GM18858 (cell line): ENCODE measurements around the gene RBMS1.
A peak's percentile ranks its signal among the peaks of the same experiment; 100 is the strongest.

Source experiments
- ATAC-seq: cut with Tn5 transposase; IDR thresholded peaks from one replicate; pipeline ENCODE4 v1.9.1; 2021; ENCODE audit not compliant: unreplicated experiment

RBMS1 gene

DNA sequence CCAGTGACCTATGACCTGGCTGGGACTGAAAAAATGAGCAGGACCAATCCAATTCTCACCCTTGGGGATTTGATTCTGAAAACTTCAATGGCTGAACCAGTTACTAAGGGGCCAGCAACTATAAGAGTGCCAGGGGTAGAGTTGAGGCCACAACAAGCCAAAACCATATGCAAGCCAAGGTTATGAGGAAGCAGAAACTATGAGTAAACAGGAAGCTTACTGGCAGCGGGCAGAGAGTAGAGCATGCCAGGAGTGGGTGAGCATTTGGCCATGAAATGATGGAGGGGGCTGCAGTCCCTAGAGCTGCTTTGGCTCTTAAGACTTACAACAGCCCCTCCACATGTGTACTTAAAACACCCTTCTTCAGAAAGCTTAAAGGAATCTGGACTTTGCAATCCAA, 82.4 kb downstream of the RBMS1 start:
- no peak for ATAC-seq

DNA sequence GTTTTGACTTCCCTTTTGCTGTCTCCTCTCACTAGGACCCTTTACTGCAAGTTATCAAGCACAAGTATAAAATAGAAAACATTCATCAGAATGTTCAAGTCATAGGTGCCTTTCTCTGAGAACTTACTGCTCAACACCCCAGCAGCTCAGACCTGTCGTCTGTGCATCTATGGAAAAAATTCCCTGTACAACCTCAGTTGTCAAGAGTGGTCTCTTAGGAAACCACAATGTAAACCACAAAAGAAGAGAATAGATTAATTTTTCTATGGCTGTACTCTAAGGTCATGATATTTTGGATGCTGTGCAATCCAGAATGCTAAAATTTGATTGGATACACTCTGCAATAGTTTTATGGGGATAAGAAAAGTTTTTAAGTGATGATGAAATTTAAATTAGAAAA, 84.1 kb downstream of the RBMS1 start:
- ATAC-seq: no peak

DNA sequence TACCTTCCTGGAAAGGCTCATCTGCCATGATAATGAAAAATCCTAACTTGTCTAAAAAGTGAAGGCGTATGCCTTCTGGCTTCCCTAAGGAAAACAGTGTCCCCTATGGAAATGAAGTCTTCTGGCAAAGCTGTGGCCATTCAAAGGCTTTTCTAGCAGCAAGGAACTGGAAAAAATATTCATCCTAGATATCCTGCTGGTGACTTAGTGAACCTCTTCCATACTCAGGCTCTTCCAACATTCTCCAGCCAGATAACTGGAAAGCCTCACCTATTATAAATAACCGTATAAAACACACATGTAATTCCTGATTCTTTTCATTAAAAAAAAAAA, 84.7 kb downstream of the RBMS1 start:
- ATAC-seq: no peak

DNA sequence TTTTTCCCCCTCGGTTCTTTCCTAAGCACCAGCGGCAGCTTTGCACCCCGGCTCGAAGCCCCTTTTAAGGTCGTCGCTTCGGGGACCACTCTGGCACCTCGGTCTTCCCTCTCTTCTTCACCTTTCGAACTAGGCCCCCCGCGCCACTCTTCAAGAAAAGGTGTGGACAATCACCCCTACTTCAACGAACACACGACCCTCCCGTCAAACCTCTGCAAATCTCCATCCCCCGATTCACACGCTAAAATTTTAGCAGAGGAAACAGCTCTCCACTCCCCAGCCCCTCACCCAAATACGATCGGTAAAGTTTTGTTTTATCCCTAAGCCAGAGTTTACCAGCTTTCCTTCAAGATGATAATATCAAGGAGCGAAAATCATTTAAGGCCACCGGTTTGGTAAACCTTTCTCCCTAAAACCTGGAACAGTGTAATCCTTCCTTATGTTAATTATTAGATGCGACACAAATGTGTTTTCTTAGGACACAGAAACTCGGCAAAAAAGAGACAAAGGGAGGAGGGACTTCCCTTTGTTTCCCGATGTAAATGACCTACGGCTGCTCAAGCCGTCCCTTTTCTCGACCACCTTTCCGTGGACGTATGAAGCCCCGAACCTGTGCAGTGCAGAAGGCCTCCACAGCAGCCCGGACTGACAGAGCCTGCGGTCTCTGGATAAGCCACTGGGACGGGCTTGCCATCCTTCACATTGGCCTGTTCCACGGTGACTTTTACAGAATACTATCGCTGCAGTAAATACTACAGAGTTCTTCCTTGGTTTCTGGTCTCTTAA, 85.2 kb downstream of the RBMS1 start:
- ATAC-seq: no peak

DNA sequence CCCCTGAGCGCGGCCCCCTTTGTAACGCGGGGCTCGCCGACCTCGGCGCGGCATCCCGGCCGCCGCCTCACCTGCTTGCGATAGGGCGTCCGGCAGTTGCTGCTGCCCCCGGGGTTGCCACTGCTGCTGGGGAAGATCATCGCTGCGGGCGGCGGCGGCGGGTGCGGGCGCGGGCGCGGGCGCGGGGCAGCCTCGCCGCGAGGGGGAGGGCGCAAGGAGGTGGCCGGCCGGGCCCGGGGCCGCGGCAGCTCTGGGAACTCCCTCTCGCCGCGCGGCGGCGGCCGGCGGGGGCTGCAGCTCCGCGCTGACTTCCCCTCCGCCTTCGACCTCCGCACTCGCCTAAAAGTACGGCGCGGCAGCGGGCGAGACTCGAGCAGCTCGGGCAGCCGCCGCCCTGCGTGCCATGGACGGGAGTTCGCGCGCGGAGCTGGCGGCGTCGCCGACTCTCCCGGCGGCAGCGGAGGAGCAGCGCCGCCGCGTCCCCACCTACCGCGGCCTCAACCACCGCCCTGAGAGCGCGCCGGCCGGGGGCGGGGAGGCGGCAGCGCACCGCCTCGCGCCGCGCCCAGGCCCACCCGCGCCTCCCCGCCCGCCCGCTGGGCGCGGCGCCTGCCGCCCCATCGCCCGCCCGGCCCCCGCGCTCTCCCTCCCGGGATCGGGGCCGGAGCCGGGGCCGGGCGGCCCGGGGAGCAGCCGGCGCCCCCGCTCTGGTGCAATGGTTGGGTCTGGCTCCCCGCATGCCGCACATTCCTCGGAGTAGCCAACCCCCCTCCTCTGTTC, 86.0 kb downstream of the RBMS1 start:
- peak; percentile 35 for ATAC-seq

DNA sequence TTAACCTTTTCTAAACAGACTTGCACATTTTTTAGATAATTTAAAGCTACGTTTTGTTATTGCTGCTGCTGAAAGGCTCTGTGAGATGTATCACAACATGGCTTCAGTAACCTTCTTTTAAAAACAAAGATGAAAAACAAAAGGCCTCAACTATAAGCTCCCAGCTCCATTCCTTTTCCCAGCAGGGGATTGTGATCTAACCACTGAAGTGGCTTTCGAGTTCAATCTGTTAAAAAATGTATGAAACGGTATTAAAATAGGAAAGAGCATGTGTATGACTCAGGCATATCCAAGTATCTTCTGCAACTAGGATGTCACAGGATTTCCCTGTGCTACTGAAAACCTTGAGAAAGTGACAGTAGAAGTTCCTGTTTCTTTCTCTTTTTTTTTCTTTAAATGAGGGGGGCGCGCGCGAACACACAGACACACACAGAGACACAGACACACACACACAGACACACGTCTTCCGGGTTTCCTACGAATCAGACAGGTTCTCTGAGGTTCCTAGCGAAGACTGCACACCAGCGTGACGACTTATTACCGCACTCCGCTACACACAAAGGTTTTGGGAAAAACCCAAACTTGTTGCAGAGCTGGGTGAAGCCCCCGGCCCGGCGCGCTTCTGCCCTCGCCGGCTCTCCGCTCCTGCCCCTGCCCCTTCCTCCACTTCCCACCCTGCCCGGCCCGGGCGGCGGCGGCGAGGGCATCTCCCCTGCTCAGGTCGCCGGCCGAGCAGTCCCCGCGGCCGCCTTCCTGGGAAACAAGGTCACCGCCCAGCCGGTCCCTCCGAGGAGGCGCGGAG, 86.8 kb downstream of the RBMS1 start:
- ATAC-seq: peak; percentile 47

DNA sequence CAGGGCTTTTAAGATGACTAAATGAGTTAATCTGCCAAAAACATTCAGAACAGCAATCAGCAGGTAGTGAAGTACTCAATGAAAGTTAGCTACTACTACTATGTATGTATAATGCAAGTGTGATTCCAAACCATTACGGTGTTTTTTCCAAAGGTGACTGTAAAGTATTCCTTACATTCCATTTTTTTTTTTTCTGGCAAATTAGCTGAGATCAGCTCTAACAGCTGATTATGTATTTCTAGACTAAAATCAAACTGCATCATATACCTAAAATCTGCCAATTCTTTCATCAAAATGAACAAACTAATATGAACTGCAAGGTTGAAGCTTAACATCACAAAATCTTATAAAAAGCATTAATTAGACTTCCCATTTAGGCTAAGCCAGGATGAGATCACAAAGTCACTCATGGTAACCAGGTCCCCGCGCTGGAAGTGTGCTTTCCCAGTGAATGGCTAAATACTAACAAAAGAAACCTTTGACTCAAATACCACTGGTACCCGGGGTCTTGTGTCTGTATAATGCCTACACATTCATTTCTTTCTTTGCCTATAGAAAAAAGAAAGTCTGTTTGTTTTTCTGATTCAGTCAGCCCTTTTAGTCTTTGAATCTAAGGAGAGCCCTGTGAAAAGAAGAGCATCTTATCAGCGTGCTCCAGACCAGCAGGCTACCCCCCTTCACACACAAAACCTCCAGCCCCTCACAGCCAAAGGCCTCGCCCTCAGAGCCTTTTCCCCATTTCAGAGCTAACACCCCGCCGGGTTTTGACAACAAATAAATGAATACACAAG, 88.3 kb downstream of the RBMS1 start:
- ATAC-seq: no peak

DNA sequence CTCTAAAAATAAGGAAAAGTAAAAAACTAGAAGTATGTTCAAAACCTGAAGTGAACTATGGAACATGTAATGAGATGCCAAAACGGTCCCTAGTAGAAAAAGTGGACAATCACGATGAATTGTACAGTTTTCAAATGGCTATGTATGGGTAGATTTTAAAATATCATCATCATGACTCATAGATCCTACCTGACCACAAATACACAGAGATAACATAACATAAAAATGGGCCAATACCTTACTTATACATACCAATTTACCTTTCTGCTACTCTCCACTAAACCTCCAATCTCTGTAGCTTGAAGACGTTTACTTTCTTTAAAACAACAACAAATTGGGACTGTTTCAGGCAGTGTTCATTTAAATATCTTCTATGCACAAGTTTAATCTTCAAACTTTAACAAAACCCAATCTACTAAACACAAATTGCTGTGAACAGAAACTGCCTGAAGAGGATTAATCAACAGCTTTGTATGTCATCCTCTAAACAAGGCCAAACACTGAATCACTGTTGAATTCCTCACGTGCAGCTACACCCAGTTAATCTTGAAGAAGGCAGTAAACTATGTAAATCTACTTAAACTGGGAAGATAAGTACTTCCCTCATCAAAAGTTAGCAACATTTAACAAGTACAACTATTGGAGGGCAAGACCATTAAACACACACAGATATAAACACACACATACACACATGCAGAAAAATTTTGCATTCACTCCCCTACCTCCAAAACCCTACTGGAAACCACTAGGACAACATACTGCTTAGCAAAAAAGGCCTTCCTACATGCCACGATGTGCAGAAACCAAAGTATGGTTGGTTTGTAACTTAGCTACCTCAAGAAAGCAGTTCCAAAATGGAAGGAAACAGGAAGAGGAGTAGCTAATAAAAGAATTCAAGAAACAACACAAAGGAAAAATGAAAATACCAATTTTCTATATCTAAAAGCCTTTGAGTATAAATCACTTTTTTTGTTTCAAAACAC, 90.3 kb downstream of the RBMS1 start:
- no peak for ATAC-seq

DNA sequence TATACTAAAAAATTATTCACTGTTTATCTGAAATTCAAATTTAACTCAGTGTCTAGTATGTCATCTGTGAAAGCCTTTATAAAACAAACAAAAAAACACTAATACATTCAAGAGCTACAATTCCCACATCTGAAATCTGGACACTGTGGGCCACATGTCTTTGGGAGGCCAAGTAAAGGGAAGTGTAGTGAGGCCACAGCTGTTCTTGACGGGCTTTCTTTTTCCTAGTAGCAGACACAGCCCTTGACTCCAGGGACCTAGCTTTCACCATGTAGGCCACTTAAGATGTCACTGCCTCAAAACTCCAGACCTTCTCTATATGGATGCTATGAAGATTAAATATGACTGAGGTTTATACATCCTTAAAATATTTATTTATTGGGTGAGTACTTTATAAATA, 91.1 kb downstream of the RBMS1 start:
- ATAC-seq: no peak

DNA sequence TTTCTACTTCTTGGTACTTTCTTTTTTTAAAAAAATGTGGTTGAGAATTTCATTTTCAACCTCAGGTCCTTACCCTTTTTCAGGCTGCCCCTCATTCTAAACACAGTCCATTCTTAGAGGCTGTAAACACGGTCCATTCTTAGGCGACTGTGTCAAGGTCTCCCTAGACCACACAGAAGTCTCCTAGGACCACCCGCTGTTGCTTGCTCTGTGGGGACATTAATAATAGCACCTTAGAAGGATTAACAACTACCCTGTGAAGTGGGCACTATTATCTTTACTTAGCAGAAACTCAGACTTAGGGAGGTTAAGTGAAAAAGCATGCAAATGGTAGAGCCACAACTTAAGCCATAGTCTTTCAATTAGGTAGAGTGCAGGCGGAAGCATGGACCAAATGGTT, 91.7 kb downstream of the RBMS1 start:
- ATAC-seq: no peak

DNA sequence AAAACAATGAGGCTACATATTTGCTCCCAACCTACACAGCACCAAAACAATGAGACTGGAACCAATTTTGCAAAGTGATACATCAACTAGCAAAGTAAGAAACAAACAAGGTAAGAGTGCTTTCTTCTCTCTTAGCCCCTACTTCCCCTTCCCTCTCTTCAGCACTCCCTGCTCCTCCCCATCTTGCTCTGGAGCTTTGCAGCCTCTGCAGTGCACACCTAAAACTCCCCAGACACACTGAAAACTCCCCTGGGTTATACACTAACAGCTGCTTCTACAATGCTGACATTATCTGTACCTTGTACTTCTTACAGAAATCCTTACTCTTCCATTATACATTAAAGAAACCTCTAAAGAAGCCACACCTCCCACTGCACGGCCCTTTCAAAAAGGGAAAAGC, 93.7 kb downstream of the RBMS1 start:
- ATAC-seq: no peak

DNA sequence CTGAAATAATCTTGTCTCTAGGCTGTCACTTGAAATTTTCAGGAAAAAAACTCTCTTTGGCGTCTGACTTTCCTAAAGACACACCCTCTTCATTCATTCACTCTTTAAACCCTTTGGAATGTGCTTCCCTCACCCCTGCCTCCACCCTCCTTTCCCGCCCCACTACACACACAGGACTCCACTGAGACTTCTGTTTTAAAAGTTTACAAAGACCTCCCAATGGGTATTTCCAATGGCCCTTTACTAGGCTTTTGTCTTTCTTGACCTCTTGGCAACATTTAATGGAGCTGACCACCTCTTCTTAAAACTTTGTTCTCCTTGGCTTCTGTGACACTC, 96.1 kb downstream of the RBMS1 start:
- ATAC-seq: no peak

DNA sequence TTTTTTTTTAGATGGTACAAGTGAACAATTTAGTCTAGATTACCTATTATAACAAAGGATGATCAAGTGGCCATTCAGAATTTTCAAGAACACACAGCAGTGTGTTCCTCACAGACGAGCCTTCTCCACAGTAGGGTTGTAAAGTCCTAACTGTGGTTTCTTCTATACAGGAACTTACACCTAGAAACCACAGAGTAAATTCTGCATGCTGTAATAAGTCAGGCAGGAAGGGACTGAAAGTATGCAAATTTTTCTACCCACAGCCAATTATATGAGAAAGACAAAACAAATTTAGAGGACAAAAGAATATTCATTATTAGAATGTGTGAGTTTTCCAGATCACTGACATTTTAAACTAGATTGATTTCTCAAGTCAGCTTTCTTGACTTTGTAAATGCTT, 99.5 kb downstream of the RBMS1 start:
- ATAC-seq: peak; percentile 100

DNA sequence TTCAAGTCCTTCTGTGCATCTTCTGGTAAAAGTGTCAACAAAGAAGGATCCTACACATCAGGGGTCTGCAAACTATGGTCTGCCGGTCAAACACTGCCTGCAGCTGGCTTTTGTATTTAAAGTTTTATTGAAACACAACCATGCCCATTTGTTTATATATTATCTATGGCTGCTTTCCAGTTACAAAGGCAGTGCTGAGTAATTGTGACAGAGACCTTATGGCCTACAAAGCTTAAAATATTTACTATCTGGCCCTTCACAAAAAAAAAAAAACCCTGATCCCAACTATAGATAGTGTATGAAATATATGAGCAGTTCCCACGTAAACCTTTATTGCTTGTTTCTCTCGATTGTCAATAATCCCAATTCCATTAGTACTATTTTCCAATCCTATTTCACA, 101.4 kb downstream of the RBMS1 start:
- ATAC-seq: no peak

DNA sequence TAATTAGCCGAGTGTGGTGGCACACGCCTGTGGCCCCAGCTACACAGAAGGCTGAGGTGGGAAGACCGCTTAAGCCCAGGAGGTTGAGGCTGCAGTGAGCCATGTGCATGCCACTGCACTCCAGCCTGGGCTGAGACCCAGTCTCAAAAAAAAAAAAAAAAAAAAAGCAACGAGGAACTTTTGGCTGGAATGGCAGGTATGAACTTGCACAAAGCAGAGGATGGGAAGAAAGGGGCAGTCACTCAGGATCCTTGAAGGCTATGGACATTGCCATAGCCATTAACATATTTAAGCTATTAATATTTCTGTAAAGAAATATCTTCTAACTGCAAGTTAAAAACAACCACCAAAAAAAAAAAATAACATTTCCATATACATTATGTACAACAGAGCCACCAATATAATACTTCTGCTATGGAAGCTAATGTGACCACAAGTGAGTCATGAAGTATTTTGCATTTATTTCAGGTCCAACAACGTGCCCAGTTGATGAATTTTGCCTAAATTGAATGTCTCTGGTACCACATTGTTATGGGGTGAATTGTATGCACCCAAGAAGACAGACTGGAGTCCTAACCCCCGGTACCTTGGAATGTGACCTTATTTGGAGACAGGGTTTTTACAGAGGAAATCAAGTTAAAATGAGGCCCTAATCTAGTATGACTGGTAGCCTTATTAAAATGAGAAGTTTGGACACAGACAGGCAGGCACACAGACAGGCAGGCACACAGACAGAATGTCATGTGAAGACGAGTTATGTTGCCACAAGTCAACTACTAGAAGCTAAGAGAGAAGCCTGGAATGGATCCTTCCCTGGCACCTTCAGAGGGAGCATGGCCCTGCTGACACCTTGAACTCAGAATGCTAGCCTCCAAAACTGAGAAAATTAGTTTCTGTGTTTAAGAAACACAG, 102.8 kb downstream of the RBMS1 start:
- no peak for ATAC-seq

DNA sequence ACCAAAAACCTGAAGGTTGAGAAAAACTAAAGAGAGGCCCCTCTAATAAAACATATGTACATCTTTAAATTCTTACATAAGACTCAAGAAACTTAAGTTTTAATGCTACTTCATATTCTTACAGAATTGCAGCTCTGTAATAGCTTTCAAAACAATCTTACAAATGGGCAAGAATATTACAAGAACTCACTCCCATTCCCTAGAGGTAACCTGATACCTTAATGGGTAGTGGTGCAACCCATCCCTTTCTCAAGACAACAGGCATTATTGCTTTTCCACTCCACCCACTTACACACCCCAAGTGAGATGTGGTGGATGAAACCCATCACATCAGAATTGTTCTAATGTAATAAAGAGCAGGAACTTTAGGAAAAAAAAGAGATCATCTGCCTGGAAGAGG, 103.7 kb downstream of the RBMS1 start:
- no peak for ATAC-seq

DNA sequence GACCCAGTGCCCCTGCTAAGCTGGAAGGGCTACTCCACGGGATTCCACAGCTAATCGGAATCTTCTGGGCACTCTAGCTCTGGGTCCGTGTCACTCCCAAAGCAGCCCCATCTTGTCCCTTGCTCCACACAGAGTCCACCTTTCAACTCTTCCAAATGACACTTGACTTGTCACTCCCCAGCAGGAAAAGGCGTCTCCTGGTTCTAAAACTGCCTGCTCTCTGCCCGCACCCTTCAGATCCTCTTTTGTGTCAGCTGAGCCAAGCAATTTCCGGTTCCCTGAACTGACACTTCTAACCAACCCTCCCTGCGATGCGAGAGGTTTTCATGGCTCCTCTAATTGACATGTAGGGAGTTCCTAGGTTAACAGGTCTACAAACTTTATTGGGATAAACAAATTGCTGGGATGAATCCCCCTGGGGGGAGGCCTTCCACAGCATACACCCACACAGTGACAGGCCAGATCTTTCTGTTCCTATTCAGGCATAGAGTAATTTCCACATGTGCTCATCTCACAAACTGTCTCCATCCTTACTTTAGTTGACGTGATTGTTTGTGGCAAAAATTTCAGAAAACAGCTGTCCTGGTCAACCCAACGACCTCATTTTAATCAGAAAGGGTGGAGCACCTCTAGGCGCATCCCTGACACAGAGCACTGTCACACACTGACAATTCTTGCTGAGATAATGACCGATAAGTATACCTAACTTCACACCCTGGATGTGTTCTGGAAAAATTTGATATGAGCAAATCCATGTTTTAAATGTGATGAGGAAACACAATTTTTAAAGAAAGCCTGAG, 104.9 kb downstream of the RBMS1 start:
- no peak for ATAC-seq

DNA sequence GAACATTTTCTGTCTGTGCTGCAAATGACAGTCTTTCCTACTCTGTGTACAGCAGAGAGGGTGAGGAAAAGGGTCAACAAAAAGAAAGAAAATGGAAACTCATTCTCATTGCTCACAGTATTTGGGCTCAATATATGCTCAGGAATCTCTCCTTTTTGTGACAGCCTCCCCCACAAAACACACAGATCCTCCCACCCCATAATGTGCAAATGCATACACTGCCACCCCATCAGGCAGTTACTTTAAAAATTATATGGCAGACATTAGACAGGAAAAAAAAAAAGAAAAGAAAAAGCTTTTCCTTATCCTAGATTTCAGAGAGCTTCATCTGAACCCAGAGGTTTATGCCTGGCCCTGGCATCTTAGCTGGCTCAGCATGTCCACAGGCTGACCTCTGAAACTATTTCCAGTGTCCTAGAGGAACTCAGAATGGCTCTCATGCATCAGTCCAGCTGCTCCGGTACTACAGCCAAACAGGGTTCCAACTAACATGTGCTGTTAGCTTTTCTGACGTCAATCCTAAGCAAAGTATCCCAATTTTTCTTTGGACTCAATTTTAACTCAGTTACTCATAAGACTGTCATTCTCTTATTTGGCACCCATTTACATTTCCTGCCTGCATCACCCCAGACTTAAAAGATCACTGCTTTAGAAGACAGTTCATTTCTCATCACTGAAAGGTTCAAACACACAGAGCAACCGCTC, 105.9 kb downstream of the RBMS1 start:
- no peak for ATAC-seq
